EH (cell line): Measurements from ENCODE around the gene ATP1B3.
"Not testable (repeated sequence)": the region's sequence is repeated elsewhere in the genome, so short reads cannot be mapped to it uniquely, and the experiment has no call there.

Source experiments
- DNase-seq: peaks from one replicate; pipeline ENCODE4 v3.0.0-alpha.2; 2015; ENCODE audit warnings: low read depth

Gene ATP1B3

DNA sequence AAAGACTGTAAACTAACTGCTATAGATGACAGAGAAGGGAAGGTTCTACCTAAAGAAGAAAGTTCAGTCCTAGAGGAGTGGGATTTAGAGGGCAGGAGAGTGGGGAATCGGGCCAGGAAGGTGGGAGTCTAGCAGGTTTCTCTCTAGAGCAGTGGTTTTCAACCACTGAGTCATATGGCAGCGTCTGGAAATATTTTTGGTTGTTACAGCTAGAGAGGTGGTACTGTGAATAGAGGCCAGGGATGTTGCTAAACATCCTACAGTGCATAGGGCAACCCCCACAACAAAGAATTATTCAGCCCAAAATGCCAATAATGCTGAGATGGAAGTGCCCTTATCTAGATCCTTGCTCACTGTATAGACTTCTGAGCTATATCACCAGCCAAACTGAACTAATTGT, 28.7 kb downstream of the ATP1B3 start:
- DNase-seq, result peak; percentile 6

DNA sequence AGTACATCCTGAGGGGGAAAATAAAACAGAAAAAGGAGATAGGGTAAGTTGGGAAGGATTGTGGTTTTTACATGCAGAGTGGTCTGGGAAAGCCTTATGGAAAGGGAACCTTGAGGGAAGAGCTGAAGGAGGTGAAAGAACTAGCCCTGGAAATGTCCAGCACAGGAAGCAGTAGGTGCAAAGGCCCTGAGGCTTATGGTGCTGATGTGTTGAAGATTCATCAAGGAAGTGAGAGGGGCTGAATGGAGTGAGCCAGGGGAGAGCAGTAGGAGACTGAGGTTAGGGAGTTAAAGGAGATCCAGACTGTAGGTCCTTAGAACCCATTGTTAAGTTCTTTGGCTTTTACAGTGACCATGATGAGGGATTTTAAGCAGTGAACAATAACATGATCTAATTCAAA, 33.0 kb downstream of the ATP1B3 start:
- no peak for DNase-seq

DNA sequence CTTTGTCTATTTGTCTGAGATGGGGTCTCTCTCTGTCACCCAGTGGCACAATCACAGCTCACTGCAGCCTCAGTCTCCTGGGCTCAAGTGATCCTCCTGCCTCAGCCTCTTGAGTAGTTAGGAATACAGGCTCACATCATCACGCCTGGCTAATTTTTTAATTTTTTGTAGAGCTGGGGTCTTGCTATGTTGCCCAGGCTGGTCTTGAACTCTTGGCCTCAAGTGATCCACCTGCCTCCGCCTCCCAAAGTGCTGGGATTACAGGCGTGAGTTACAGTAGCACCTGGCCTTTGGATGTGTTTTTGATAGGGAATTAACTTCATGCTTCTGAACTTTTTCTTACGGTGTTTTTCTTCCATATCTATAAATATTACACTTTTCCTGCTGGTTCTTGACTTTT, 33.5 kb downstream of the ATP1B3 start:
- DNase-seq, result not testable (repeated sequence)

DNA sequence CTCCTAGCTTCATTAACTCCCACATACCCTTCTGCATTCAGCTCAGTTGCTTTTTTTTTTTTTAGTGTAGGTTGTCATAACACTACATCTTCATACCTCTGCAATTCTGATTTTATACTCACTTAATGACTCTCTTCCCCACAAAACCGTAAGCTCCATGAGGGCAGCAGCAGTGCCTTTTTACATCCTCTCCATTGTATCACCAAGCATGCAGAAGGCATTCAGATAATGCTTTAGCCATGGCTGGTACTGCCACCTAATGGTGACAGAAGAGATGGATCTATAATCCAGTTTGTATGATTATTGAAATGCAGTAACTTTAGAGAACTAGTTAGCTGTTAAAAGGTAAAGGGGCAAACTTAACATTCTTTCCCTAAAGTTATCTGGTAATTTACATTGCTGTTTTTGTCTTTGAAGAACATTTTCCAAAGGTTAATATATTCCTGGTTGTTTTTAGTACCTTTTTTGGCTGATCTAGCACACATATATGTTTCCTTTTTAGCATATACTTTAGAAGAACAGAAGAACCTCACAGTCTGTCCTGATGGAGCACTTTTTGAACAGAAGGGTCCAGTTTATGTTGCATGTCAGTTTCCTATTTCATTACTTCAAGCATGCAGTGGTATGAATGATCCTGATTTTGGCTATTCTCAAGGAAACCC, 36.8 kb downstream of the ATP1B3 start:
- DNase-seq, result peak; percentile 68

DNA sequence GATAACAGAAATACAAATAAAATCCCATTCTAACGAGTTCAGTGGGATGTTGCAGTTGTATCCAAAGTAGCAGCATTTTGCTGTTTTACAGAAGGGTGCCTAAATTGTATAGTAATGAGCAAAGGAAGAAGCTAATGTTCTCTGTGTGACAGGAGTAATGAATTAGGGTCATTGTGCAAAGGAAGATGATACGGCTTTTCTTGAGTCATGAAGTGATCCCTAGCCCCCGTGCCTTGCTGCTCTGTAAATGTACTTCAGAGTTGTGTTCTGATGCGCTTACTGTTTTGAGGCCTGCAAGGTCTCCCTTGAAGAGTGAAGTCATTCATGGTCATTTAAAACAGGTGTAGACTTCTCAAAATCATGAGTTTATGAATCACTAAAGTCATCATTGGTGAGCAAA, 37.9 kb downstream of the ATP1B3 start:
- DNase-seq, result no peak

DNA sequence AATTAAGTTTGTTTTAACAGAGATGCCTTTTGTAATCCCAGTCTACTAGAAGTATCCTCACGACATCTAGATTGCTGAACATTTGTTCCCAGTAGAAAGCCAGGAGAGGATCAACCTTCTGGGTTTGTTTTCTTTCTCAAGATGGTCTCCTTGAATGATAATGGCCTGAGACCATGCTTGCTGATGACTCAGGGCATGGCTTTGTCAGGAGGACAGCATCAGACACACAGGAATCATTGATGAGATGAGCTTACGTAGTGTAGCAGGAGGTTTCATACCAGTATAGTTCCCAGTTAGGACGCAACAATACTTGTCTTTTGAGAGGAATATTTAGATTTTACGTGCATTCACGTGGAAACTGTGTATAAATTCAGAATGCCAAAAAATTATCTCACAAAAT, 38.6 kb downstream of the ATP1B3 start:
- peak; percentile 40 for DNase-seq

DNA sequence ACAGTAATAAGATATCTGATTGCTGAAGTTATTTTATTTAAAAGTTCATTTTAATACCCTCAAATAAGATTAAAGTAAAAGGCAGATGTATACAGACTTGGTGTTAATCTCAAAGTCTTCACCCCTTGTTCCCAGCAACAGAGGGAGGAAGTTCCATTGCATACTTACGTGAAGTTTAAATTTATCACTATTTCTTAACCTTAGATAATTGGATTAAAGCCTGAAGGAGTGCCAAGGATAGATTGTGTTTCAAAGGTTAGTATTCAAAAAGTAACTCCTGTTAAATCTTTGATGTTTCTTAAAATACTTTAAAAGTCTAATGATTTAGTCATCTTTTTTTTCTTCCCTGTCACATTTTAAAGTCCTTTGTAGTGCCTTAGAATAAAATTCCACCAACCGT, 39.3 kb downstream of the ATP1B3 start:
- peak; percentile 8 for DNase-seq

DNA sequence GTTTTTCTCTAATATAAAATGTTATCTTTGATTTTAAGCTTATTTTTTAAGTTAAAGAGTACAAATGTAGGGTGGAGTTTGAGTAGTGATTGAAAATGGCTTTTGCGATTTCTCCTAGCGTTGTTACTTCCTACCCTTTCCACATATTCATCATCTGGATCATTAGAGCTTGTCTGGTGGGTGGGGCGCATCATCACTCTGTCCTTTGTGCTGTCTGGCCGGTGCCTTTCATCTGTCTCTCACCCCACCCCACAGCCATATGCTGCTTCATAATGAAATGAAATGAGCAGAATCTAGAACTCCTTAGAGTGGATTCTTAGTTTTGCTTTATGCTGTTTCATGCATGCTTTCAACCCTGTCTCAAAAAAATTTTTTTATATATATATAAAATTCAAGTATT, 44.3 kb downstream of the ATP1B3 start:
- no peak for DNase-seq

DNA sequence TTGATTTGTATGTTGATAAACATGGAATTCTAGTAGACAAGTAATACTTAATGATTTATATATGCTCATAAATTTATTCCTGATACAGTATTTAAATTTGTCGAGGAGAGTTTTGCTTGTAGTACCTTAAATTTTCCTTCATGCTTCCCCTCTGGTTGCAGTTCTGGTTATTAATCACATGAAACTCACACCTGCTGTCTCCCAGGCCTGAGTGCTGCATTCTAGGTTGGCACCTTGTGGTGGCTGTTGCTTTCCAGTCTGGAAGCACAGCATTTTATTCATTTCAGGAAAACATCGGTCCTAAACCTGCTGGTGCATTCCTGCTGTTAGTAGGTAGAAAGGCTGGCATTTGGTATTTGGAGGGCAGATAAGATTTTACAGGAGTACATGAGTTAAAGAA, 44.9 kb downstream of the ATP1B3 start:
- no peak for DNase-seq

DNA sequence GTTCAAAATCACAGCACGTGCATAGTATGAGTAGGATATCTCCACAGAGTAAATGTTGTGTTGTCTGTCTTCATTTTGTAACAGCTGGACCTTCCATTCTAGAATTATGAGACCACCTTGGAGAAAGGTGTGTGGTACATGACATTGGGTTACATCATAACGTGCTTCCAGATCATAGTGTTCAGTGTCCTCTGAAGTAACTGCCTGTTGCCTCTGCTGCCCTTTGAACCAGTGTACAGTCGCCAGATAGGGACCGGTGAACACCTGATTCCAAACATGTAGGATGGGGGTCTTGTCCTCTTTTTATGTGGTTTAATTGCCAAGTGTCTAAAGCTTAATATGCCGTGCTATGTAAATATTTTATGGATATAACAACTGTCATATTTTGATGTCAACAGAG, 49.2 kb downstream of the ATP1B3 start:
- DNase-seq, result not testable (repeated sequence)

DNA sequence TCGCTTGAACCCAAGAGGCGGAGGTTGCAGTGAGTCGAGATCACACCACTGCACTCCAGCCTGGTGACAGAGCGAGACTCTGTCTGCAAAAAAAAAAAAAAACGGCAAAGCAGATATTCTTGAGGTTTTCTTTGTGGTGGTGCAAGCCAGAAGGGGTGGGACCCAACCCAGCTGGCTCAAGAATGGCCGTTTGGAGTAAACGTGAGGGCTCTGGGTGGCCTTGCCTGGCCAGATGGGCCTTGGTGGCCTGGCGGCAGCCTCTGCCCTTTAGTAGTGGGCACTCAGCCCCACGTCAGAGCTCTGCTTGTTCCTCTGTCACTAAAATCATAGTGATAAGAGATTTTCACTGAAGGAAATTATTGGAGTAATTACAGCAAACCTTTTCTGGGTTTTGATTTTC, 50.5 kb downstream of the ATP1B3 start:
- no peak for DNase-seq

DNA sequence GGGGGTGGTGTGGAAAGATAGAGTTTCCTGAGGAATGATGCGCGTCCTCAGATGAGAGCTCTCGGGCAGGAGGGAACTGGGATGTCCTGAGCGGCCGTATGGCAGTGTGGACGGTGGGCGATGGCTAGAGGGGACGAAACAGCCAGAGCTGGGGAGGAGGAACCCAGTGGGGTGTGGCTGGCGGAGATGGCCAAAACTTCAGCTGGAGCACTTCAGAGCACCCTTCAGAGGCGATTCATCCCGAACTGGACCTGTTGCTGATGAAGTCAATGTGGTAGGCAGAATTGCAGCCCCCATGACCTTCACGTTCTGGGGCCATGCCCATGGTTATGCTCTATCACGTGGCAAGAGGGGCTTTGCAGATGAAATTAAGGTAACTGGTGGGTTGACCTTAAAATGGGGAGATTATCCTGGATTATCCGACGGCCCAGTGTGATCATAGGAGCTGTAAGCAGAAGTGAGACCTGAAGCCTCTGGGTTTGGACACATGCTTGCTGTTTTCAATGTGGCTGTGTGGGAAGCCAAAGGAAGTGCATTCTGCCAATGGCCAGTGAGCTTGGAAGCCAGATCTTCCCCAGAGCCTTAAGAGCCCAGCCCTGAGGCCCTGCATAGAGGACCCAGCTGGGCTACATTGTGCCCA, 52.3 kb downstream of the ATP1B3 start:
- no peak for DNase-seq

DNA sequence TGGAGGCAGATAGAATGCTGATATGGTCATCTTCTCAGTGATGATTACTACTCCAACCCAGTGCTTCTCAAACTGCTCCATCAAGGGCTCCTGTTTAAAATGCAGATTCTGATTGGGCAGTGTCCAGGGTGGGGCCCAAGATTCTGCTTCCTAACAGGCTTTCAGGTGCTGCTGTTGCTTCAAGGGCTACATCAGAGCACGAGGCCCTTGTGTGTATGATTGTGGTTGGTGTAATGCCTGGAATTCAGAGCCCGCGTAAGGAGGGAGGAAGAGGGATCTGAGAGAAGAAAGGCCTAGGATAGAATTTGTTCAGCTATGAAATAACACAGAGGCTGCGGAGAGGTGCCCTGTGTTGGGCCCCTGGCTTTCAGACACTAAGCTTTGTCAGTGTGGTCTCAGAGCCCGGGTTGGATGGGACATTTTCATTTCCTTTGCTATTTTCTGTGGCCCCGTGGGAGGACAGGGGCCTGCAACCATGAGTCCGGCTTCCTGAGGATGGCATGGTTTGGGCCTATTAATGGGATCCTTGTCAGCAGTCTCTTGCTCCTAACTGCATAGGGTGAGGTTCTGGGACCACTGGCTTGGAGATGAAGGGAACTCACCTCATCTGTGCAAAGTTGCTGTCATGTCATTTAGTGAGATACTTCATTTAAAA, 53.0 kb downstream of the ATP1B3 start:
- DNase-seq, result no peak

DNA sequence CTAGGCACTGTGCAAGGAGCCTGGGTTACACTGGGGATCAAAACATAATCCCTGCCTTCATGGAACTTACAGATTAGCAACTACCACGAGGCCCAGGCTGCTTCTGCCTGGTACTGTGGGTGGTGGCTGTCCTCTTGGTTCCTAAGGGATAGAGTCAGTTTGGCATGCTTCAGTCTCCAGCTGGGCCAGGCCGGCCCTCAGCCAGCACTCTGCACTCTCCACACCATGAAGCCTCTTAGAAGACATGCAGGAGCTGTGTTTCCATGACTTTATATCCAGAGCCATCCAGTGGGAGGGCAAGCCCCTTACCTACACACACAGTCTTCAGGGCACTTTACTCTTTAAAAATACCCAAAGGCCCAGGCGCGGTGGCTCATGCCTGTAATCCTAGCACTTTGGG, 54.4 kb downstream of the ATP1B3 start:
- DNase-seq, result no peak

DNA sequence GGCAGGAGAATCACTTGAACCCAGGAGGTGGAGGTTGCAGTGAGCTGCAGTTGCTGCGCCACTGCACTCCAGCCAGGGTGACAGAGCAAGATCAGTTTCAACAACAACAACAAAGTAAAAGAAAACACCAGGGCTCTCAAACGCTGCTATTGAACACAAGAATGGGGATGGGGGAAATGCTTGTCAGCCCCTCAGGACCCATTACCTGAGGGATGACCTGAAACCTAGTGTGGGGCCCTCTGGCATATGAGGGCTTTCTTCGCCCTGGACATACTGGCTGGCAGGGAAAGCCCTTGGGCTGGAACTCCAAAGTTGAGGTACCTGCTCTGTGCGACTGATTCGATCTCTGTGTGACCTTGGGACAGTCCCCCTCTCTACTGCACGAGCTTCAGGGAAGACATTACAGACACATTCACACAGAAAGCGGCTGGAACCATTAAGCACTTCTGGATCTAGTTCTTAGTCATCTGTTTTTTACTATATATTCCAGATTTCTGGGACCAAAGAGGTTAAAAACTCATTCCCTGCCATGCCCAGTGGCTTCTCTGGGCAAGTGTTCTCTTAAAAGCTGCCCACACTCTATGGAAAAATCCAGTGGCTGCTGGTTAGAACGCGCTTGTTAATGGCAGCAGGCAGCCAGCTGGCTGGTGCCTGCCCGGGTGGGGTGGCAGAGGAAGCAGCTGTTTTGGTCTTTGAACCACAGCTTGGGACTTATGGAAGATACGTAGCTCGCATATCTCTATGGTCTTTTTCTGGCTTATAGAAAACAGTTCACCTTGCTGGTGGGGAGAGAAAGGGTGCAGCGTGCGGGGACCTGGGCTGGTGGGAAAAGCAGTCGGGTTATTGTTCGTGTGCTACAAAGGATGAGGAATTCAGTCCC, 57.2 kb downstream of the ATP1B3 start:
- DNase-seq, result no peak

DNA sequence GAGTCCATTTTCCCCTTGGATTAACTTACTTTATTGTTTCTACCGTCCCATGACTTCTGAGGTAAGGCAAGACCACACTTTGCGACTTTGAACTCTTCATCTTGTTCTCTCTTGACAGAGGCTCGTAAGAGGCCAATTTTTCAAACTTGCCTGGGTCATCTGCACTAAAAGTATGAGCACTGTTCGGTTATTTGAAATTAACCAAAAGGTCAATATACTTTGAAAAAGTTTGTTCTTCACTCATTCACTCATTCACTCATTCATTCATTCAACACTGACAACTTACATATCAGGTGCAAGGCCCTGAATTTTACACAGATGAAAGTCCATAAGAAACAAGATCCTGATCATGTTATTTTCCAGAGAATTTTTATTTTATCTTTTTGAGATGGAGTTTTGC, 57.9 kb downstream of the ATP1B3 start:
- DNase-seq, result no peak

DNA sequence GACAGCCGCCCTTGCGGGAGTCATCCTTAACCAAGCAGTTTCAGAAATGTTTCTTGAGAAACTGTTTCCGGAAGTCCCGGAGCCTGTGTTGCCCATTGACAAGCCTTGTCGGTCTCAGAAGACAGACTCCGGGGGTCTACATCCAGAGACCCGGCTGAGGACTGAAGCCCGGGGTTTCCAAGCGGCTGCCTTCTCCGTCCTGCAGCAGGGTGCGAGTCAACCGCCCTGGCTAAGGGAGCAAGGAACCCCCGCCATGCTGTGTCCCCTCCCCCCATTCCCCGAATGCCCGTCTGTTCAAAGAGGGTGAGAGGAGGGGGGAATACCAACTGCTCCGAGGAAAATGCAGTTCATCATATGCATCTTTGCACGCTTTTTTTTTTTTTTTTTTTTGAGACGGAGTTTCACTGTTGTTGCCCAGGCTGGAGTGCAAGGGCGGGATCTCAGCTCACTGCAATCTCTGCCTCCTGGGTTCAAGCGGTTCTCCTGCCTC, 61.6 kb downstream of the ATP1B3 start:
- no peak for DNase-seq

DNA sequence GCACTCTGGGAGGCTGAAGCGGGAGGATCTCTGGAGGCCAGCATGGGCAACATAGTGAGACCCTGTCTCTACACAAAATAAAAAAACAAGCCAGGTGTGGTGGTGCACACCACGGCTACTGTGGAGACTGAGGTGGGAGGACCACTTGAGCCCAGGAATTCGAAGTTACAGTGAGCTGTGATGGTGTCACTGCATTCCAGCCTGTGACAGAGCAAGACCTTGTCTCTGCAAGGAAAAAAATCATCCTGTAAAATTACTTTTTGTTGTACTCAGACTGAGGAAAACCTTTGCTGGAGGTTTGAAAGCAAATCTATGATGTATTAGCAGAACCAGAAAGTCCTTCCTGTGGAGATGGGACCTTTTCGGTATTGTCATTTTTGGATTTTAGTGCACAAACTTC, 63.3 kb downstream of the ATP1B3 start:
- DNase-seq, result no peak

DNA sequence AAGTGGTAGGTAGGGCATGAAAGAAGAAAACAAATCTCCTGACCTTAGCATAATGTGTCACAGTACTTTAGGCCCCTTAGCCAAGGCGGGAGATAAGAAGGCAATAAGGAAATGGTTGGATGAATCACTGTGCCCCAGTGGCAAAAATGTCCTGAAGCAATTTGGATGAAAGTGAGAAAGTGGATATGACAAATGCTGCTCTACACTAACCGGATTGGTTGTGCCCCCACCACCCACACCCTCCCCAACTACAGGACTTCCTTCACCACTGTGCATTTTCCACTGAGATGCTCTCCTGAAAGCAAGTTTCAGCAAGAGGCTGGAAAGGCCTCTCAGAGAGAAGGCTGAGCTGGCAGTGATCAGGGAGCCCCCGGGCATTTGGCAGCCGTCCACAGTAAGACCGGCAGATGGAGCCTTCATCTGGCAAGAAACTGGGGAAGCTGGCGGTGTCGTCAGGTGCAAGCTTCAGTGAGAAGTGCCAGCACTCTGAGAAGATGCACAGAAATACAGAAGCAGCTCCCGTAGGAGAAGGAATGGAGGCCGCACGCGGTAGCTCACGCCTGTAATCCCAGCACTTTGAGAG, 63.8 kb downstream of the ATP1B3 start:
- peak; percentile 92 for DNase-seq

DNA sequence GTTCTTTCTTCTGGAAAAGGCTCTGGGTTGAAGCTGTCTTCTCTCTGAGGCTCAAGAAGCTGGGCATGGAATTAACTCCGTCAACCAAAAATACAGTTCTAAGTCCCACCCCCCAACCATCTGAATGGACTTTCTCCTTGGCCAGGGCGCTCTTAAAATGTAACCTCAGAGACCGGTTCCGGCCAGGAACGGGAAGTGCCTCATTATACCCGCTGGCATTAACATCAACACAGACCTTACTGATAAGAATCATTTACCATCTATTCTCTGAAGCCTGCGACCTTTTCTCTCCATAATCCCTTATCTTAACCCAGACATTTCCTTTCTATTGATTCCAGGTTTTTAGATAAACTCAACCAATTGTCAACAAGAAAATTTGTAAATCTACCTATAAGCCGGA, 64.7 kb downstream of the ATP1B3 start:
- no peak for DNase-seq

DNA sequence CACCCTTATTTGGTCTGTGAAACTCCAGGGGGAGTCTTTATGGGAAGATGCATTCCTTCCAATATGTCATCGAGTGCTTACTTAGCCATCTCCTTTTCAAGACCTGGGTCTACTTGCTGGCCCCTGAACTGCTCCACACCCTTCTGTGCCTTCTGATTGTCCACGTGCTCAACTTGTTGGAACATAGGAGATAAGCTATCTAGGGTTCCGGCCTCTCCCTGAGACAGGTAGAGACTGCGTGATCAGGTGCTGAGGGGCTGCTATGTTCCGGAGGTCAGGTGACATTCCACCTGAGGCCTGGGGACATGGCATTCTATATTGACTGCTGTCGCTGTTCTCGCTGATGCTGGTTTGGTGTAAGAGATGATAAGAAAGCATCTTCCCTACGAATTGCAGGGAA, 65.6 kb downstream of the ATP1B3 start:
- DNase-seq, result no peak
